ES-I3 (cell line): ENCODE results near the gene ZNF524.
A peak's percentile ranks its signal among the peaks of the same experiment; 100 is the strongest.

Source experiments
- H3K36me3 ChIP-seq: 2 replicates; pipeline ENCODE4 v1.6.1; 2013; ENCODE audit warnings: mild to moderate bottlenecking, low read length, control low read depth, moderate library complexity; ENCODE audit not compliant: insufficient read depth
- H3K4me1 ChIP-seq: 2 replicates; pipeline ENCODE4 v1.6.1; 2013; ENCODE audit warnings: mild to moderate bottlenecking, control low read depth, low read length; ENCODE audit not compliant: insufficient read depth
- H3K9ac ChIP-seq: 2 replicates; pipeline ENCODE4 v1.6.1; 2013; ENCODE audit warnings: low read depth, mild to moderate bottlenecking, low read length, moderate library complexity
- H3K9me3 ChIP-seq: 2 replicates; pipeline ENCODE4 v1.6.1; 2013; ENCODE audit warnings: mild to moderate bottlenecking, low read length, moderate library complexity; ENCODE audit not compliant: control insufficient read depth, insufficient read depth

Gene ZNF524

DNA sequence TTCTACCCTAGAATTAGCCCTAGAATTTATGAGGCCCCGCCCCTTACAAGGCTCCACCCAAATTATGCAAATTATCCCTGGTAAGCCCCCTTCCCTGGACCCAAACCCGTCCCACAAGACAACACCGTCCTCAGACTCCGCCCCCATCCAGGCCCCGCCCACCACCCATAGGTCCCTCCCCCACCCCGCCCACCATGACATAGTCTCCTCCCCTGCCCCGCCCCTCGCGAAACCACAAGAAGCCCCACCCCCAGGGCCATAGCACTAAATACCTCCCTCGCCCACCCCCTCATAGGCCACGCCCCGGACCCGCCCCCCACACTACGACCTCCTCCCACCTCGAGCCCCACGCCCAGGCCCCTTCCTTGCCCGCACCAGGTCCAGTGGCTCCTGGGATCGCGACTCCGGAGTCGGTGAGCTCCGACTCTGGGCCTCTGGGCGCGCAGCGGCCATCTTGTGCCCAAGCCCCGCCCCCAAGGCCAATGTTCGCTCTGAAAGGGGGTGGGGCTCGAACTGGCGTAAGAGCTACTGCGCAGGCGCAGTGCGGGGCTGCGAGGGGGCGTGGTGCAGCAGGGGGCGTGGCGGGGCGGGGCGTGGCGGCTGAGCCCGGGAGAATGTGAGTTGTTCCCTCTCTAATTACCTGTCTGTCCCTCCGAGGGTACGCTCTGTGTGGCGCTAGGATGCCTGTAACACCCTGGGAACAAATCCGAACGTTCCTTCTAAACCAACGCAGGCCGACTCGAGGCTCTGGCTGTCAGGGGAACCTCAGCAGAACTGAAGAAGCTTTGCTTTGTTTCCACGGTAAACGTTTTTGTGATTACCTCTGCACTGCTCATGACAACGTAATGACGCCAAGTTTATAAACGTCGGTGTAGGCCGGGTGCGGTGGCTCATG, 24.3 kb downstream of the ZNF524 start, which contains the start of gene ZNF784:
TSS of gene ZNF784 (minus strand) at position 458 of the 895 bp plus-strand sequence. CDS start at position 453, 5 bp downstream.
- H3K36me3 ChIP-seq: no peaks in the 10 kb centered on the region; the same call in 1 of the 2 replicates
- no peaks in the 10 kb centered on the region for H3K4me1 ChIP-seq
- no peaks in the 10 kb centered on the region for H3K9me3 ChIP-seq
- peak within 1 kb of the TSS; percentile 54; the same call in 1 of the 2 replicates for H3K9ac ChIP-seq

DNA sequence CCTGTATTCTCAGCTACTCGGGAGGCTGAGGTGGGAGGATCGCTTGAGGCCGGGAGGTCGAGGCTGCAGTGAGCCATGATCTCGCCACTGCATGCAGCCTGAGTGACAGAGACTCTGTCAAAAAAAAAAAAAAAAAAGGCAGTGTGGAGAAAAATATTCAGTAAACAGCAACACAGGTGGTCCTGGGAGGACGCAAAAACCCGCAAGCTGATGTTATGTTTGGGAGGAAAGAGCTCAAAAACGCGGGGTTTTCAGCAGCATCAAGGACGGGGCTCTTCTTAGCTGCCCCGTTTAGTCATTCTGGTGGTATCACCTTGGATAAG, 24.9 kb downstream of the ZNF524 start:
- Histone ChIP-seq H3K9ac (peak overlapping the region; percentile 54; the same call in 1 of the 2 replicates), H3K4me1 (no peaks in the 10 kb centered on the region), H3K9me3 (no peaks in the 10 kb centered on the region), H3K36me3 (no peaks in the 10 kb centered on the region; the same call in 1 of the 2 replicates)

DNA sequence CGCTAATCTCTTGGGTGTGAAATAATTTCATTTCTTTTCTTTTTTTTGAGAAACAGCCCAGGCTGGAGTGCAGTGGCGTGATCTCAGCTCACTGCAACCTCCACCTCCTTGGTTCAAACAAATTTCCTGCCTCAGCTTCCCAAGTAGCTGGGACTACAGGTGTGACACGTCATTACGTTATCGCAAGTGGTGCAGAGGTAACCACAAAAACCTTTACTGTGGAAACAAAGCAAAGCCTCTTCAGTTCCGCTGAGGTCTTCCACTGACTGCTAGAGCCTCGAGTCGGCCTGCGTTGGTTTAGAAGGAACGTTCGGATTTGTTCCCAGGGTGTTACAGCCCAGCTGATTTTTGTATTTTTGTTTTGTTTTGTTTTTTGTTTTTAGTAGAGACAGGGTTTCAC, 26.3 kb downstream of the ZNF524 start:
- Histone ChIP-seq H3K9me3 (no peaks in the 10 kb centered on the region), H3K9ac (no peak overlapping the region), H3K36me3 (no peaks in the 10 kb centered on the region; the same call in 1 of the 2 replicates), H3K4me1 (no peaks in the 10 kb centered on the region)

DNA sequence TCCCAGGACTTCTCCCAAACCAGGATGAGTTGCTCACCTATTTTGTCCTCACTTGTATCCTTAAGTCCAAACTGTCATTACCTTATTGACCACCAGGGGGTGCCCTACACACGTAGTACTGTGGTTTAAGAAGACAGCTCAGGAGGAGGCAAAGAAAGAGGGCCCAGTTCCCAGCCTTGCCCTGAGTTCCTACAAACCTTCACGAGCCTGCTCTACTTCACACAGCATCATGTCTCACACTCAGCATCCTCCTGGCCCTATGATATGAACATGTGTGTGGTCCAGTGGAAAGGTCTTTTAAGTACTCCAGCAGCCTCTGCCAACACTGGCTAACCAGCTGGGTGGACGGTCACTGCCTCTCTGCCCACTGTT, 32.4 kb downstream of the ZNF524 start:
- Histone ChIP-seq H3K4me1 (peaks cover 8% of the 10 kb centered on the region; the same call in 1 of the 2 replicates), H3K9me3 (no peaks in the 10 kb centered on the region), H3K9ac (no peak overlapping the region), H3K36me3 (no peaks in the 10 kb centered on the region)

DNA sequence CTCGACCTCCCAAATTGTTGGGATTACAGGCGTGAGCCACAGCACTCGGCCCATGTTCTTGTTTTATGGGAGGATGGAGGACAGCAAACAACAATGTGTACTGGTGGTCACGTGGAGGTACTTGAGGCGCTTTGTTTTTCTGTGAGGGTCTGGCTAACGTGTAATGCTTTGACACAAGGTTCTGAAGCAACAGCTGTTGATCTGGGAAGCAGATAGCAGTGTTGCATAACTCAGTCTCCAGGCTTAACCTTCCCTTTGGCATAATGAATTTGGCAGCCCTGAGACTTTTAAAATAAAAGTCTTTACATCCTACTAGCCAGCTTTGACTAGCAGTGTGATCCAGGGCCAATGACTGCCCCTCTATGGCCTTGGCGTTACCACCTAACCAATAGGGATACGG, 33.8 kb downstream of the ZNF524 start:
- Histone ChIP-seq H3K4me1 (peaks cover 8% of the 10 kb centered on the region; the same call in 1 of the 2 replicates), H3K36me3 (no peaks in the 10 kb centered on the region), H3K9ac (no peak overlapping the region; the same call in 1 of the 2 replicates), H3K9me3 (no peaks in the 10 kb centered on the region)

DNA sequence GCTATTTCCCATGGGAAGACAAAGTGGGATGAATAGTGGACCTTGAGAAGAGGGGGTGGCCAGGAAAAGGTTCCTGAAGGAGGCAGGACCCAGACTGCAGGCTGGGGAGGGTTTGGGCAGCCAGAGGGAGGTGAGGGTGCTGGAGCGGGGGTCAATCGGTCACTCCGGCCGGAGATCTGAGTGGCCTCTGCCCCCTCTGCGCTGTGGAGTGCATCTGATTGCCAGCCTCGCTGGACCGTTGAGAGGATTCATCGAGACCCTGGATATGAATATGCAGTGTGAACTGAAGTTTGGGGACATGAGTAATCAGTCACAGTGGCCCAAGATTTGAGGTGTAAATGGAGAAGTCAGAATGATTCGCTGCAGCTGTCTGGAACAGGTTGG, 35.2 kb downstream of the ZNF524 start:
- no peaks in the 10 kb centered on the region for H3K36me3 ChIP-seq
- no peaks in the 10 kb centered on the region for H3K9me3 ChIP-seq
- peaks cover 8% of the 10 kb centered on the region; the same call in 1 of the 2 replicates for H3K4me1 ChIP-seq
- H3K9ac ChIP-seq: peak overlapping the region; percentile 96

DNA sequence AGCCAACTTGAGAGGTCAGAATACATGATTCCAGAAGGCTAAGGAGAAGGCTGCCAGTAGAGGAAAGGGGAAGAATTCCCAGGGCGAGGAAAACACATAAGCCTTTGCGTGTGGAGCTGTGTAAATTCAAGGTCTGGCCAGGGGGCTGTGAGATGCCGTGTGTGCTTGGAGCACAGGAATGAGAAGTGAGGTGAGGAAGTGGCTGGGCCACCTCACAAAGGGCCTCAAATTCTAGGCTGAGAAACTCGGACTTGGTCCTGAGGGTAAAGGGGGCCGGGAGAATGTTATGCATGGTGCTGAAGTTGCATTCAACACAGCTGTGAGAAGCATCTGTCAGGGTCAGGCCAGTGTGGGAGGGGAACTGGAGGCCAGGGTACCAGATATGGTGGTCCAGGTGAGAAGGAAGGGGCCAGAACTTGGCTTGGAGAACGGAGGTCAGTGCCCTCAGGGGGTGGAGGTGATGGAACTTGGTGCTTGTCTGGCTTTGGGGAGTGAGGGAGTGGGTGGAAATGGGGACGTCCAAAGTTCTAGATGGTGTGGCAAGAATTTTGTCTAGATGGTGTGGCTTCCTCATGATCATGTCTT, 35.9 kb downstream of the ZNF524 start:
- H3K36me3 ChIP-seq: no peaks in the 10 kb centered on the region
- H3K9ac ChIP-seq: peak overlapping the region; percentile 96
- H3K9me3 ChIP-seq: no peaks in the 10 kb centered on the region
- peaks cover 8% of the 10 kb centered on the region; the same call in 1 of the 2 replicates for H3K4me1 ChIP-seq

DNA sequence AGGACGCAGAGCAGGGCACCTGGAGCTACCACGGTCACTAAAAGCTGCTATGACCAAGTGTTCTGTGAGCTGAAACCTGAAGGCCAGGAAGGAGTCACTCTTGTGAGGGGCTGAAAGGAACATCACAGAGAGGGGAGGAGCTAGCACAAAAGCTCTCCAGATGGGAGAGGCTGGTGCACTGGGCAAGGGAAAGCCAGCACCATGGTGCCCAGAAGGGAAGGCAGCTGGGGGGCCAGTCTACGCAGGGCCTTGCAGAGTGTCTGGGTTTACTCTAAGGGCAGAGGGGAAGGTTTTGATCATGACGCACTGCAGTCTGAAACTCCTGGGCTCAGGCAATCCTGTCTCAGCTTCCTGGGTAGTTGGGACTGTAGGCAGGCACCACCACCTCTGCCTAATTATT, 36.6 kb downstream of the ZNF524 start:
- Histone ChIP-seq H3K9ac (no peak overlapping the region), H3K36me3 (no peaks in the 10 kb centered on the region)

DNA sequence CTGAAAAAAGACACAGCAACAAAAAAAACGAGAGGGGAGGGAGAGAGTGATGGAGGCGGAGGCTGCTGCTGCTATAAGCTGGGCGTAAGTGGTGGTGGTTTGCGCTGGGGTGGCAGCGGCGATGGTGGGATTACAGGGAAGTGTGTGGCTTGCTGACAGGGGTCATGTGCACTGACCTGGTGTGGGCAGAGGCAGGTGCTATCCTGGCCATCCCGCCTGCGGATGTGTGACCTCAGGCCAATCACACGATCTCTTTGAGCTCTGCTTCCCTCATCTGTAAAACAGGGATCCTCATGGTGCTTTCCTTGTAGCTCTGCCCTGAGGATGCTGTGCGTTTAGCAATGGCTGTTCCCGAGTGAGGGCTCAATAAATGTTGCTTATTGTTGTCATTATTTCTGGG, 37.4 kb downstream of the ZNF524 start:
- Histone ChIP-seq H3K9me3 (no peaks in the 10 kb centered on the region), H3K36me3 (no peaks in the 10 kb centered on the region), H3K4me1 (peaks cover 8% of the 10 kb centered on the region; the same call in 1 of the 2 replicates), H3K9ac (no peak overlapping the region)

More for the DNA sequence above, 36.6 kb downstream of the ZNF524 start:
- Histone ChIP-seq H3K4me1 (peaks cover 8% of the 10 kb centered on the region; the same call in 1 of the 2 replicates), H3K9me3 (no peaks in the 10 kb centered on the region)

DNA sequence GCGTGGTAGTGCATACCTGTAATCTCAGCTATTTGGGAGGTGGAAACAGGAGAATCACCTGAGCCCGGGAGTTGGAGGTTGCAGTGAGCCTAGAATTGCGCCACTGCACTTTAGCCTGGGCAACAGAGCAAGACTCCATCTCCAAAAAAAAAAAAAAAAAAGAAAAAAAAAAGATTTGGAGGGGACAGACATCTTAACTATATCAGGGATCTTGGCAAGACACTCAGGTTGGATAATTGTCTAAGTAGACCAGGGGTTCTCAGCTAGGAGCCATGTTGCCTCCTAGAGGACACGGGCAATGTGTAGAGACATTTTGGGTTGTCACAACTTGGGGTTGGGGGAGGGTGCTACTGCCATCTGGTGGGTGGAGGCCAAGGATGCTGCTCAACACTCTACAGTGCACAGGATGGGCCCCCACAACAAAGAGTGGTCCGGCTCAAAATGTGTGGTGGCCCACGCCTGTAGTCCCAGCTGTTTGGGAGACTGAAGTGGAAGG, 38.8 kb downstream of the ZNF524 start:
- Histone ChIP-seq H3K36me3 (no peaks in the 10 kb centered on the region), H3K9me3 (no peaks in the 10 kb centered on the region), H3K9ac (no peak overlapping the region), H3K4me1 (peaks cover 8% of the 10 kb centered on the region; the same call in 1 of the 2 replicates)

DNA sequence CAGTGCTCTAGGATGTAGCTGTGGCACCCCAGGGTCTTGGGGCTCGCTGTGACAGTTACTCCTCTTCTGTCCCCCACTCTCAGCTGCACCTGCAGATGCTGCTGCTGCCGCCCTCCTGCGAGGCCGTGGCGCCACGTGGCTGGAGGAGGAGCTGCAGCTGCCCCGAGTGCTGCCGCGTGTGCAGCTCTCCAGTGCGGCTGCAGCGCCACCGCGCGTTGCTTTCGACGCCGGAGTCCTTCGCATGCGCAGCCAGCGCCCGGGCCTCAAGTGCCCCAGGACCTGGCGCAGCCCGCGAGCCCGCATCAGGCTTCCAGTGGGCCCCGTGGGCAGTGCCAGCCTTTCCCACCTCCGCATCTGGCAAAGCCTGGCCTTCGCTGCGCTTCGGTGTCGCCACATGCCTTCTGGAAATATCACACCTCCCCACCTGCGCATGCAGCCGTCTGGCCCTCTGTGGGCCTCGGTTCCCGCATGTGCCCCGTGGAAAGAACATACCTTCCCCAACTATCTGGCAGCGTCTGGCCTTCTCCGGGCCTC, 40.0 kb downstream of the ZNF524 start:
- Histone ChIP-seq H3K4me1 (peaks cover 8% of the 10 kb centered on the region; the same call in 1 of the 2 replicates), H3K9ac (peak overlapping the region; percentile 89), H3K9me3 (no peaks in the 10 kb centered on the region), H3K36me3 (peaks cover 2% of the 10 kb centered on the region)

DNA sequence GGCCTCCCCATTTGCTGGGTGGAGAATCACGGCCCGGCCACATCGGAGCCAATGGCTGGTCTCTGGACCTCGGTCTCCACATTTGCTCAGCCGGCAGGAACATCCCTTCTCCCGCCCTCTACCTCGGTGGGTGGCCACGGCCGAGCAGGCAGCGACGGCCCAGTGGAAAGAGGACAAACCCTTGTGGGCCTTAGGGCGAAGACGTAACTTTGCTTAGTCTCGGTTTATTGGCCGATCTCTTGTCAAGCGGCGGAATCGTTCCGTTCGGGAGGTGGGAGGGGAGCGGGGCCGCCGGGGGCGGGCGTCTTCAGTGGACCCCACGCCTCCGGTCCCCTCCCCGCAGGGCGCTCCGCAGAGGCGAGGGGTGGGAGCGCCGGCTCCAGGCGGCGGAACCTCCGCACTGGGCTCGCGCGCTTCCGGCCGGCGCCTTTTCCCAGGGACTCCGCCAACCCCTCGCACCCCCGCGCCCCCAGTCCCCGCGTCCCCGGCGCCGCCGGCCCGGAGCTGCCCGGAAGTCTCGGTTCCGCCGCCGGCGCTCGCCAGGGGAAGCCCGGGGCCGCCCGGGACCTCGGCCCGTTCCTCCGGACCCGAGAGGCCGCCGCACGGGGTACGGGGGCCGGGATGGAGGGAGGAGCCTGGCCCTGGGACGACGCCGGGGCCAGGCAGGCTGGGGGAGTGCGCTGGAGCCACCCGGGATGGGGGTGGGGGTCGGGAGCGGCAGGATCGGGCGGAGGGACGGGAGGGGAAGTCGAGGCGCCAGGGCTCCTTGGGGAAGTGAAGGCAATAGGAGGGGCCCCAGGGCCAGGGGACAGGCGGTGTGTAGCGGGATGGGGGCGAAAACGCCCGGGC, 40.7 kb downstream of the ZNF524 start, which contains the start of gene ZNF580:
TSS of gene ZNF580 (plus strand) at position 426 of the 849 bp plus-strand sequence. CDS start 1,507 bp downstream, outside the sequence.
- H3K9ac ChIP-seq: peak within 1 kb of the TSS; percentile 89
- H3K4me1 ChIP-seq: peaks cover 4% of the 10 kb centered on the region; the same call in 1 of the 2 replicates
- peaks cover 9% of the 10 kb centered on the region for H3K36me3 ChIP-seq
- H3K9me3 ChIP-seq: no peaks in the 10 kb centered on the region

DNA sequence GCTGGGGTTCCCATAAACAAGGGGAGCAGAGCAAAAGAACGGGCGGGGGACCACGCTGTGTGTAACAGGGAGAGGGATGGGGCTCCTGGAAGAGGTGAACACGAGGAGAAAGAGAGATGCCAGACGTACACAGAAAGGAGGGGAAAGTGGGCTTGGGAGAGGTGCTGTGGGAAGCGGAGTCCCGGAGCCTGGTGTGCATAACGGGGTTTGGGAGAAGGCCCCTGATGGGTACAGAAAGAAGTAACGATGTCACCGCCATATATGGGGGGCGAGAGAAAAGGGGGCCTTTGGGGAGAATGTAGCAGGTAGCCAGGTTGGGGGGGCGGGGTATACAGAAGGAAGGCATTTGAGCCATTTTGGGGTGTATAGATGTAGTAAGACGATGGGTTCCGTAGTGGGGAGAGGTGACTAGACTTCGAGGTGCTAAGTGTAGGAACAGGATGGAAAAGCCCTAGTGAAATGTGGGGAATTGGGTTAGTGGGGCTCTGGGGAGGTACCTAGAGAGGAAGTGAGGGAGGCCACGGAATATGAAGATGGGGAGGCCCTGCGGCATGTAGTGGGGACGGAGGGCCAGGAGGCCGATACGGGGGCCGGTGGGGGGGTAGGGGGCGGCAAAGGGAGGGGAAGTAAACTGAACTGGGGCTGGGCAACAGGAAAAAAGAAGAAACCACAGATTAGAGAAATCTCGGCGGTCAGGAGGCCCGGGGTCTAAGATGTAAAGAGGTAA, 41.5 kb downstream of the ZNF524 start:
- Histone ChIP-seq H3K9ac (peak overlapping the region; percentile 89), H3K4me1 (no peaks in the 10 kb centered on the region; the same call in 1 of the 2 replicates), H3K36me3 (peaks cover 9% of the 10 kb centered on the region), H3K9me3 (no peaks in the 10 kb centered on the region)
